KOPT-K1 (cell line): Measurements from ENCODE around the gene ZNF628.
A peak's percentile ranks its signal among the peaks of the same experiment; 100 is the strongest.

Experiments used
- H3K27ac ChIP-seq: fragments of 200-600 bp; sonication (generic); 2 replicates; pipeline ENCODE4 v1.5.1; 2016; ENCODE audit warnings: antibody characterized with exemption, mild to moderate bottlenecking, low read depth, low read length; ENCODE audit not compliant: poor library complexity, severe bottlenecking
- H3K36me3 ChIP-seq: fragments of 200-600 bp; sonication (generic); 2 replicates; pipeline ENCODE4 v1.5.1; 2017; ENCODE audit warnings: antibody characterized with exemption, mild to moderate bottlenecking, low read length, moderate library complexity; ENCODE audit not compliant: insufficient read depth
- H3K9me3 ChIP-seq: fragments of 200-600 bp; sonication (generic); 2 replicates; pipeline ENCODE4 v1.5.1; 2017; ENCODE audit warnings: antibody characterized with exemption, low read length, mild to moderate bottlenecking; ENCODE audit not compliant: insufficient read depth, poor library complexity, severe bottlenecking

ZNF628 gene

GRCh38 chr19:55457683-55458457 is 18.5 kb upstream of the ZNF628 start:
- Histone ChIP-seq H3K36me3 (peaks cover 8% of the 10 kb centered on the region; the same call in 1 of the 2 replicates), H3K27ac (no peak overlapping the region), H3K9me3 (no peaks in the 10 kb centered on the region)

- H3K36me3 ChIP-seq = peaks cover 8% of the 10 kb centered on the region; the same call in 1 of the 2 replicates
- H3K9me3 ChIP-seq = no peaks in the 10 kb centered on the region
- no peak overlapping the region for H3K27ac ChIP-seq
Observed at GRCh38 chr19:55459551-55459949, 16.9 kb upstream of the ZNF628 start.

GRCh38 chr19:55459950-55460657 is 16.3 kb upstream of the ZNF628 start:
- H3K27ac ChIP-seq = no peak overlapping the region
- peaks cover 8% of the 10 kb centered on the region; the same call in 1 of the 2 replicates for H3K36me3 ChIP-seq
- no peaks in the 10 kb centered on the region for H3K9me3 ChIP-seq

- Histone ChIP-seq H3K9me3 (no peaks in the 10 kb centered on the region), H3K27ac (peak overlapping the region; percentile 85), H3K36me3 (peaks cover 1% of the 10 kb centered on the region; the same call in 1 of the 2 replicates)
Observed at GRCh38 chr19:55460670-55461258, 15.7 kb upstream of the ZNF628 start.

GRCh38 chr19:55461259-55461973 is 15.0 kb upstream of the ZNF628 start, which contains the start of gene ISOC2:
Gene ISOC2, minus strand, starts transcription at chr19:55461642. Its CDS starts 5,156 bp downstream, at chr19:55456486.
- H3K9me3 ChIP-seq = no peaks in the 10 kb centered on the region
- no peaks in the 10 kb centered on the region for H3K36me3 ChIP-seq
- H3K27ac ChIP-seq = peak within 1 kb of the TSS; percentile 85

GRCh38 chr19:55461974-55462626 is 14.3 kb upstream of the ZNF628 start:
- no peaks in the 10 kb centered on the region for H3K36me3 ChIP-seq
- H3K27ac ChIP-seq = peak overlapping the region; percentile 23
- H3K9me3 ChIP-seq = no peaks in the 10 kb centered on the region

- no peaks in the 10 kb centered on the region for H3K9me3 ChIP-seq
- no peaks in the 10 kb centered on the region for H3K36me3 ChIP-seq
- no peak overlapping the region for H3K27ac ChIP-seq
Observed at GRCh38 chr19:55462722-55463121, 13.7 kb upstream of the ZNF628 start.

- no peaks in the 10 kb centered on the region for H3K36me3 ChIP-seq
- no peak overlapping the region for H3K27ac ChIP-seq
- no peaks in the 10 kb centered on the region for H3K9me3 ChIP-seq
Observed at GRCh38 chr19:55463583-55464031, 12.8 kb upstream of the ZNF628 start.

GRCh38 chr19:55464039-55464661 is 12.3 kb upstream of the ZNF628 start:
- Histone ChIP-seq H3K27ac (no peak overlapping the region), H3K9me3 (no peaks in the 10 kb centered on the region), H3K36me3 (no peaks in the 10 kb centered on the region)

GRCh38 chr19:55464662-55465054 is 11.8 kb upstream of the ZNF628 start, which contains the start of gene C19orf85:
Gene C19orf85, minus strand, starts transcription at chr19:55464751. Its CDS starts 197 bp downstream, at chr19:55464554.
- Histone ChIP-seq H3K9me3 (no peaks in the 10 kb centered on the region), H3K27ac (no peak within 1 kb of the TSS), H3K36me3 (no peaks in the 10 kb centered on the region)

- H3K27ac ChIP-seq = no peak overlapping the region
- no peaks in the 10 kb centered on the region for H3K36me3 ChIP-seq
- H3K9me3 ChIP-seq = no peaks in the 10 kb centered on the region
Observed at GRCh38 chr19:55465460-55466240, 10.8 kb upstream of the ZNF628 start.

GRCh38 chr19:55466241-55466614 is 10.2 kb upstream of the ZNF628 start:
- H3K36me3 ChIP-seq = no peaks in the 10 kb centered on the region
- H3K27ac ChIP-seq = no peak overlapping the region

GRCh38 chr19:55467236-55468053 is 9.0 kb upstream of the ZNF628 start:
- no peaks in the 10 kb centered on the region for H3K9me3 ChIP-seq
- H3K27ac ChIP-seq = no peak overlapping the region
- H3K36me3 ChIP-seq = no peaks in the 10 kb centered on the region

More at GRCh38 chr19:55466241-55466614, 10.2 kb upstream of the ZNF628 start:
- no peaks in the 10 kb centered on the region for H3K9me3 ChIP-seq
